ENCODE data around the gene EPHA3.

EPHA3 gene

GRCh38 chr3:89221924-89222323, 114.5 kb downstream of the EPHA3 start:
- DNase-seq (ENCODE audit: low read depth, low spot score): no peak
- ChIA-PET POLR2A (no interaction called here), CTCF (no interaction called here)
- no peak overlapping the region for H3K4me3 ChIP-seq (ENCODE audit: low read depth, low read length)
- no peak for TF ChIP-seq CTCF (IDR thresholded peaks at IDR 0.05; ENCODE audit: insufficient read depth, low read length, missing control alignments)

GRCh38 chr3:89223188-89223587, 115.8 kb downstream of the EPHA3 start:
- no peak overlapping the region for H3K4me3 ChIP-seq (ENCODE audit: low read depth, low read length)
- CTCF ChIA-PET: no interaction called here
- POLR2A ChIA-PET: no interaction called here
- DNase-seq (ENCODE audit: low read depth, low spot score): no peak
- no peak for TF ChIP-seq CTCF (IDR thresholded peaks at IDR 0.05; ENCODE audit: insufficient read depth, low read length, missing control alignments)

- no peak overlapping the region for H3K4me3 ChIP-seq (ENCODE audit: low read depth, low read length)
- DNase-seq (ENCODE audit: low read depth, low spot score): no peak
- ChIA-PET CTCF (no interaction called here), POLR2A (no interaction called here)
- no peak for TF ChIP-seq CTCF (IDR thresholded peaks at IDR 0.05; ENCODE audit: insufficient read depth, low read length, missing control alignments)
Observed at GRCh38 chr3:89227218-89227617, 119.8 kb downstream of the EPHA3 start.

GRCh38 chr3:89227634-89228033, 120.2 kb downstream of the EPHA3 start:
- H3K4me3 ChIP-seq (ENCODE audit: low read depth, low read length): no peak overlapping the region
- TF ChIP-seq CTCF (IDR thresholded peaks at IDR 0.05; ENCODE audit: insufficient read depth, low read length, missing control alignments): no peak
- ChIA-PET CTCF (no interaction called here), POLR2A (no interaction called here)
- DNase-seq (ENCODE audit: low read depth, low spot score): no peak

- ChIA-PET CTCF (no interaction called here), POLR2A (no interaction called here)
- no peak overlapping the region for H3K4me3 ChIP-seq (ENCODE audit: low read depth, low read length)
- TF ChIP-seq CTCF (IDR thresholded peaks at IDR 0.05; ENCODE audit: insufficient read depth, low read length, missing control alignments): no peak
- no peak for DNase-seq (ENCODE audit: low read depth, low spot score)
Observed at GRCh38 chr3:89232155-89232554, 124.7 kb downstream of the EPHA3 start.

- POLR2A ChIA-PET: no interaction called here
- CTCF ChIA-PET: no interaction called here
Observed at GRCh38 chr3:89234620-89235019, 127.2 kb downstream of the EPHA3 start.

More at GRCh38 chr3:89234620-89235019, 127.2 kb downstream of the EPHA3 start:
- DNase-seq (ENCODE audit: low read depth, low spot score): no peak
- no peak overlapping the region for H3K4me3 ChIP-seq (ENCODE audit: low read depth, low read length)
- TF ChIP-seq CTCF (IDR thresholded peaks at IDR 0.05; ENCODE audit: insufficient read depth, low read length, missing control alignments): no peak

All from AG04449 (cell line).